Measurements from ENCODE around the gene SIRT1.
"Not testable (repeated sequence)": the region's sequence is repeated elsewhere in the genome, so short reads cannot be mapped to it uniquely, and the experiment has no call there.

The SIRT1 gene

DNA sequence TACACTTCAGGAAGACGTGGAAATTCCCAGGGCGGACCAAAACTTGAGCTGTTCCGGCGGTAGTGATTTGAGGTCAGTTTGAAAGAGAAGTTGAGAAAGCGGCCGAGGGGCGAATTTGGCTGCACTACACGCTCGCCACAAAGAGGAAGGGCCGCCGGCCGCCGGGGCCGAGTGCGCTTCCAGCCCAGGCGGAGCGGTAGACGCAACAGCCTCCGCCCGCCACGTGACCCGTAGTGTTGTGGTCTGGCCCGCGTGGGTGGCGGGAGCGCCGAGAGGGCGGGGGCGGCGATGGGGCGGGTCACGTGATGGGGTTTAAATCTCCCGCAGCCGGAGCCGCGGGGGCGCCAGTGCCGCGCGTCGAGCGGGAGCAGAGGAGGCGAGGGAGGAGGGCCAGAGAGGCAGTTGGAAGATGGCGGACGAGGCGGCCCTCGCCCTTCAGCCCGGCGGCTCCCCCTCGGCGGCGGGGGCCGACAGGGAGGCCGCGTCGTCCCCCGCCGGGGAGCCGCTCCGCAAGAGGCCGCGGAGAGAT is at the start of gene SIRT1:
Gene SIRT1 (plus strand): TSS at position 344 of the 529 bp plus-strand sequence. CDS start 66 bp downstream, at position 410.
- peak; percentile 94 for DNase-seq (ENCODE audit: low read depth)

DNA sequence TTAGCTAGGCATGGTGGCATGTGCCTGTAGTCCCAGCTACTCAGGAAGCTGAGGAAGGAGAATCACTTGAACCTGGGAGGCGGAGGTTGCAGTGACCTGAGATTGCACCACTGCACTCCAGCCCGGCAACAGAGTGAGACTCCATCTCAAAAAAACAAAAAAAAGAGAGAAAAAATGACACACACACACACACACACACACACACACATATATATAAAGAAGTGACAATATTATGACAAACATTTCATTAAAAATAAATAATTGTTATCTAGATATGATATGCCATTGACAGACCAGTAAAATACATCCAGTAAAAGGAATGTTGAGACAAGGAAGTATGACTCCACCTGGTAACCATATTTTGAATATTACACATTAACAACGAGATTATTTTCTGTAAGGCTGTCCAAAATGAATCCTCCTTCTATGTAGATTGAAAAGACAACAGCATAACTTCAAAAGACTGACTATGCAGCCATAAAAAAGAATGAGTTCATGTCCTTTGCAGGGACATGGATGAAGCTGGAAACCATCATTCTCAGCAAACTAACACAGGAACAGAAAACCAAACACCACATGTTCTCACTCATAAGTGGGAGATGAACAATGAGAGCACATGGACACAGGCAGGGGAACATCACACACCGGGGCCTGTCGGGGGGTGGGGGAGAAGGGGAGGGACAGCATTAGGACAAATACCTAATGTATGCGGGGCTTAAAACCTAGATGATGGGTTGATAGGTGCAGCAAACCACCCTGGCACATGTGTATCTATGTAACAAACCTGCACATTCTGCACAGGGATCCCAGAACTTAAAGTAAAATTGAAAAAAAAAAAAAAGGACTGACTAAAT is 48.7 kb upstream of the SIRT1 start:
- DNase-seq (ENCODE audit: low read depth) = not testable (repeated sequence)

DNA sequence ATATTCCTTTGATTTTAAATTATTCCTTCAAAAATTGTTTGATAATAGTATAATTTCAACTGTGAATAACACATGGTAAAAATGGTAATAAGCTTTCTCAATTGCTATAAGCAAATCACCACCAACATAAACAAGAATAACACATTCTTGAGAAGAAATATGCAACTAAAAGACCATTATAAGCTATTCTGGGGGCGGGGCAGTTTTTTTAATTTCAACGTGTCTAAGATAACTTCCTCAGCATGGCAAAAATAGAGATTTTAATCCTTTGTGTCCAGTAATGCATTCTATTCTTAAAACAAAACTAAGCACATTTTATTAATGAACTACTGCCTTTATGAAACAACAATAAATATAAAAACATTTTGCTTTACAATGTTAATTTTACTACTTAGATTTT is 48.0 kb upstream of the SIRT1 start:
- DNase-seq (ENCODE audit: low read depth) = no peak

GRCh38 chr10:67836972-67837371 is 47.5 kb upstream of the SIRT1 start:
- no peak for DNase-seq (ENCODE audit: low read depth)

DNA sequence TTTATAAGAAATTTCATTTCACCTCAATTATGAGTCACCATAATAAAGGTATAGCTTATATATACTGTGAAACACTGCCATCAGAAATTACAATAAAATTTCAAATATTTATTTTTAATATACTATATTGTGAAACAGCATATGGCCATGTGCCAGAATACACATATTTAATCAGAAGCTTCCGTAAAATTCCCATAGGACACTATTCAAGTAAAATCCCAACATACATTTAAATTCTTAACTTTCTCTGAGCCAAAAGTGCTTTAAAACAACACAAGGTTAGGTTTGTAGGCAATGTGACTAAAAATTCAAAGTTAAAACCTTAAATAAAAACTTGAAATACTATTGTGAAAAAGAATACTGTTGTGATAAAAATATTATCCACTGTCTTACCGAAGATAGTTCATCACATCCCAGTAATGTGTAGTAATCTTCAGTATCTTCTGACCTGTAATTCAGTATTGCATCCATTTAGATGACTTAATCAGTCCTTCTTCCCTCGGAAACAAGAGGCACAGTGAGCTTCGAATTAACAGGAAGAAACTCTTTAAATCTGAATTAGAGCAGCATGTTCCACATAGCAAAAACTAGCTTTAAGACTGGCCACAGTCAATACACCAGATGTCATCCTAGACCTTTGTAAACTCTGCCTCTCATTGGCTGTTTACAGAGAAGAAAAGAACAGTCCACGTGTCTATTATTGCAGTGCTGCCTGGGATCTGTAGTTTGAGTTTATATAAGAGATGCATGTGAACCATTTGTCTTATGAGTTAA is 46.7 kb upstream of the SIRT1 start, which contains the start of gene DNAJC12:
Gene DNAJC12 (minus strand): TSS at position 648 of the 774 bp plus-strand sequence. CDS start 177 bp downstream, at position 471.
- no peak for DNase-seq (ENCODE audit: low read depth)

DNA sequence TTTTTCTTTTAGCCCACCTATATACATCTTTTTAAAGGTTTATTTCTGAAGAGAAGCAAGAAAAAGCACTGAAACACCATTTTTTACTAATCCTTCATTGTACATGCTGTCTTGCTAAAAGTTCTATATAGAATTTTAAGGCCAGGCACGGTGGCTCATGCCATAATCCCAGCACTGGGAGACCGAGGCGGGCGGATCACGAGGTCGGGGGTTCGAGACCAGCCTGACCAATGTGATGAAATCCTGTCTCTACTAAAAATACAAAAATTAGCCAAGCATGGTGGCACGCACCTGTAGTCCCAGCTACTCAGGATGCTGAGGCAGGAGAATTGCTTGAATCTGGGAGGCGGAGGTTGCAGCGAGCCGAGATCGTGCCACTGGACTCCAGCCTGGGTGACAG is 44.9 kb upstream of the SIRT1 start:
- not testable (repeated sequence) for DNase-seq (ENCODE audit: low read depth)

GRCh38 chr10:67839951-67840350 is 44.5 kb upstream of the SIRT1 start:
- DNase-seq (ENCODE audit: low read depth) = no peak

DNA sequence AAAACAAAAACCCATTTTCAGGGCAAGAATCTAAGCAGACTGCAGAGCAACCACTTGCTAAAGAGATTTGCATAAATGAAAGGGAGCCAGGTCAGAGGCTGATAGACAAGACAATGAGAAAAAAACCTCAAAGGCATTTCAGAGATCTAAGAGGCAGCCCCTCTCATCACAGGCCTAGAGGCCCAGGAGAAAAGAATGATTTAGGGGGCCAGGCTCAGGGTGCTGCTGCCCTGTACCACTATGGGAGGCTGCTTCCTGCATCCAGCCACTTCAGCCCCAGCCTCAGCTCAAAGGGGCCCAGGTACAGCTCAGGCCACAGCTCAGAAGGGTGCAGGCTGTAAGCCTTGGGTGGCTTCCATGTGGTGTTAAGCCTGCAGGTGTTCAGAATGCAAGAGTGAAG is 42.7 kb upstream of the SIRT1 start:
- DNase-seq (ENCODE audit: low read depth) = no peak

GRCh38 chr10:67843284-67843683 is 41.2 kb upstream of the SIRT1 start:
- DNase-seq (ENCODE audit: low read depth) = no peak

- peak; percentile 89 for DNase-seq (ENCODE audit: low read depth)
Measured at GRCh38 chr10:67849331-67850011, 35.0 kb upstream of the SIRT1 start.

- no peak for DNase-seq (ENCODE audit: low read depth)
Measured at GRCh38 chr10:67851186-67851585, 33.3 kb upstream of the SIRT1 start.

GRCh38 chr10:67852761-67853160 is 31.7 kb upstream of the SIRT1 start:
- no peak for DNase-seq (ENCODE audit: low read depth)

GRCh38 chr10:67853512-67853911 is 30.9 kb upstream of the SIRT1 start:
- DNase-seq (ENCODE audit: low read depth) = no peak

DNA sequence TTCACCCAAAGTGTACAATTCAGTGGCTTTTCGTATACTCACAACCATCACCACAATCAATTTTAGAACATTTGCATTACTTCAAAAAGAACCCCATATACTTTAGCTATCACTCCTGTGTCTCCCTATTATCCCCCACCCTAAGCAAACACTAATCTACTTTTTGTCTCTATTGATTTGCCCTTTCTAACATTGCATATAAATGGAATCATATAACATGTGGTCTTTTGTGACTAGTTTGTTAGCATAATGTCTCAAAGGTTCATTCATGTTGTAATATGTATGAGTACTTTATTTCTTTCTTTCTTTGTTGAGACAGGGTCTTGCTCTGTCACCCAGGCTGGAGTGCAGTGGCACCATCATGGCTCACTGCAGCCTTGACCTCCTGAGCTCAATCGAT is 25.5 kb upstream of the SIRT1 start:
- DNase-seq (ENCODE audit: low read depth) = no peak

DNA sequence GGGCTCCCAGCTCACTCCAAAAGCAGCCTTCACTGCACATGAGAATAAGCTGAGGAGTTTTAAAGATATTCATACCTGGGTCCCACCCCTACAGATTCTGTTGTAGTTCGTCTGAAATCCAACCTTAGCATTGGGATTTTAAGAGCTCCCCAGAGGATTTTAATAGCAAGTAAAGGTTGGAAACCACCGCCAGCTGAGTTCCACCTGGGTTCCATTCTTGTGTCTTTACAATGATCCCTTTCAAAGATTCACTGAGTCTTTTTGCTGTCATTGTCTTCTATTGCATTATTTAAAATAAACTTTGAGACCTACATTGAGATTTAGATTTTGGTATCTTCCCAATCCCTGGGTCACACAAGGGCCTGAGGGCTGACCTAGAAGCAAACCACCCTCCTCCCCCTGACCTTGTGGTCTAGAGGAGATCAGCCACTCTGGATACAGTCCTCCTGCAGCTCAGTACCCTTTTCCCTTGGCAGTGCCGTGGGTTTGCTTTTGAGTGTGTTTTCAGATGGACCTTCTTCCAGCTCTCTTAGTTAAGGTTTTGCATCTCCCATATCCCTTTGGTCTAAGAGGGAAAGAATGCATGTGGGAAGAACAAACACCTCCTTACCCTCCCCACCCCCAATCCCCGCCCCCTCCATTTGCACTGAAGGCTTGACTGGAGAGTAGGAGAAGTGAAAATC is 22.6 kb upstream of the SIRT1 start:
- DNase-seq (ENCODE audit: low read depth) = no peak

DNA sequence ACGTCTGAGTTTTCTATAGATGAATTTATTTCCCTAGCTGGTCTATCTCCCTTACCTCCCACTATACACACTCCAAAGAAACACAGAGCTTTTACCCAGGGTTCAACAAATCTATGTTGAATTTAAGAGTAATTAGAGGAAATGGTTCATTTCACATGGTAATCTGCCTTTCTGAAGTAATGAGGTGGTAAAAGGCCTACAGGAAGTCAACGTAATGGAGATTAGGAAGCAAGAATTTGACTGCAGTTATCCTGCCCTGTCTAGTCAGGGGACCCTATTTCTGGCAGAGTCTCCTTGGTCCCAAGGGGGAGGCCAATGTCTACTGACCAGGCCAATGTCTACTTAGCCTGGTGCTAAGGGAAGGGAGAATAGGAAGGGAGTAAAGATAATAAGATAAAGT is 21.4 kb upstream of the SIRT1 start:
- no peak for DNase-seq (ENCODE audit: low read depth)

- DNase-seq (ENCODE audit: low read depth) = no peak
Measured at GRCh38 chr10:67864607-67865371, 19.7 kb upstream of the SIRT1 start.

GRCh38 chr10:67868132-67868531 is 16.3 kb upstream of the SIRT1 start:
- DNase-seq (ENCODE audit: low read depth) = no peak

DNA sequence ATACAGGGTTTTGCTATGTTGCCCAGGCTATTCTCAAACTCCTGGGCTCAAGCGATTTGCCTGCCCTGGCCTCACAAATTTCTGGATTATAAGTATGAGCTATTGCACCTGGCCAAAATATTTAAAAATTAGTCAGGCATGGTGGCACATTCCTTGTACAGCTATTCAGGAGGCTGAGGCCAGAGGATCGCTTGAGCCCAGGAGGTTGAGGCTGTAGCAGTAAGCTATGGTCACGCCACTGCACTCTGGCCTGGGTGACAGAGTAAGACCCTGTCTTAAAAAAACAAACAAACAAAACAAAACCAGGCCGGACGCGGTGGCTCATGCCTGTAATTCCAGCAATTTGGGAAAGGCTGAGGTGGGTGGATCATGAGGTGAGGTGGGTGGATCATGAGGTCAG is 14.5 kb upstream of the SIRT1 start:
- DNase-seq (ENCODE audit: low read depth) = no peak

DNA sequence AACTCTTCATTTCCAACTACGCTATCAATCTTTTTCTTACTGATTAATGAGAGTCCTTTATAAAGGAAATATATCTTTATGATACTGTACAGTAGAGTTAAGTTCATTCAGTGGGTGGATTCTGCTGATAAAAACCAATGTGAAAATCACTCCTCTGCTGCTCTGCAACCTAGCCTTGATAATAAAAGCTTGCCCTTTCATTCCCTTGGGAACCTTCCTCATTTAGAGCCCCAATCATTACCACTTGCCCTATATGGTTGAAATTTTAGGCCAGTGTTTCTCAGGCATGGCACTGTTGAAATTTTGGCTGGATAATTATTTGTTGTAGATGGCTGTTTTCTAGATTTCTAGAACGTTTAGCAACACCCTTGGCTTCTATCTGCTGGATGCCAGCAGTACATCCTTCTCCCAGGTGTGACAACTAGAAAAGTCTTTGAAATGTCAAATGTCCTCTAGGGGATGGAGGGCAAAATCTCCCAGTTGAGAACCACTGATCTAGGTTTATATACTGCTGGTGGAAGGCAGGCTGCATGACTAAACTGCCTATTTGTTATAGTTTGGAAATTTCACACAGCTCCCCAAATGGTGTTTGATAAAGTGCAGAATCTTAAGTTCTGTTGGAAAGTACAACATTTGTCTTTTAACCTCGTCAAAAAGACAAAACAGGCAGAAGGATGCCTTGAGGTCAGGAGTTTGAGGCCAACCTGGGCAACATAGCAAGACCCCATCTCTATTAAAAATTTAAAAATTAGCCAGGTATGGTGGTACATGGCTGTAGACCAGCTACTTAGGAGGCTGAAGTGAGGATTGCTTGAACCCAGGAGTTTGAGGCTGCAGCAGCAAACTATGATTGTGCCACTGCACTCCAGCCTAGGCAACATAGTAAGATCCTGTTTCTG is 8.9 kb upstream of the SIRT1 start:
- DNase-seq (ENCODE audit: low read depth) = no peak
